ENCODE results near the gene HORMAD2. TPM values are rescaled to one million over a fixed set of nuclear protein-coding genes. Genes with fewer than 3 reads are reported as not detected.
"Not testable (repeated sequence)": the region's sequence is repeated elsewhere in the genome, so short reads cannot be mapped to it uniquely, and the experiment has no call there.

Gene HORMAD2
- total RNA-seq, 2 donors from 2014 or later: 6.9 TPM; not detected in 1

DNA sequence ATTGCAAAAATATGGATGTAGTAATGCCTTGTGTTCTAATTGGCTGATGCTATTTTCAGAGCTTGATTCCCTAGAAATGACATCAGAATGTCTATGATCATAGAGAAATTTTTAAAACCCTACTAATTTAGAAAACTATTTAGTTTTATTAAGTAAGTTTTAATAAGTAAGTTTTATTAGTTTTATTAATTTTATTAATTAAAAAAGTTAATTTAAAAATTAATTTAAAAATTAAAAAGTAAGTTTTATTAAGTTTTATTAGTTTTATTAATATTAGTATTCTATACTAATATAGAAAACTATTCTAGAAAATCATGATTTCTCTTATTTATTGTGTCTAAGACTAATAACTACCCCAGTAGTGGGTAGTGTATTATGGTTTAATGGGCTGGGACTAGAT is 8.2 kb downstream of the HORMAD2 start:
- Histone ChIP-seq H3K27me3 (replicated peaks; ENCODE audit: insufficient read depth) (no peaks in the 10 kb centered on the region), H3K9me3 (no peaks in the 10 kb centered on the region), H3K36me3 (no peaks in the 10 kb centered on the region), H3K4me1 (replicated peaks) (no peaks in the 10 kb centered on the region), H3K27ac (no peak overlapping the region), H3K4me3 (no peak overlapping the region)
- intact Hi-C loops (cut with DNase I): loop anchor here (5.0 kb wide), 1 partner anchor 456 kb away; no protein-coding TSS in a partner anchor
- TF ChIP-seq POLR2AphosphoS5 (IDR thresholded peaks at IDR 0.05) (no peak), POLR2A (IDR thresholded peaks at IDR 0.05) (no peak)
- TF ChIP-seq, protein P1, sequence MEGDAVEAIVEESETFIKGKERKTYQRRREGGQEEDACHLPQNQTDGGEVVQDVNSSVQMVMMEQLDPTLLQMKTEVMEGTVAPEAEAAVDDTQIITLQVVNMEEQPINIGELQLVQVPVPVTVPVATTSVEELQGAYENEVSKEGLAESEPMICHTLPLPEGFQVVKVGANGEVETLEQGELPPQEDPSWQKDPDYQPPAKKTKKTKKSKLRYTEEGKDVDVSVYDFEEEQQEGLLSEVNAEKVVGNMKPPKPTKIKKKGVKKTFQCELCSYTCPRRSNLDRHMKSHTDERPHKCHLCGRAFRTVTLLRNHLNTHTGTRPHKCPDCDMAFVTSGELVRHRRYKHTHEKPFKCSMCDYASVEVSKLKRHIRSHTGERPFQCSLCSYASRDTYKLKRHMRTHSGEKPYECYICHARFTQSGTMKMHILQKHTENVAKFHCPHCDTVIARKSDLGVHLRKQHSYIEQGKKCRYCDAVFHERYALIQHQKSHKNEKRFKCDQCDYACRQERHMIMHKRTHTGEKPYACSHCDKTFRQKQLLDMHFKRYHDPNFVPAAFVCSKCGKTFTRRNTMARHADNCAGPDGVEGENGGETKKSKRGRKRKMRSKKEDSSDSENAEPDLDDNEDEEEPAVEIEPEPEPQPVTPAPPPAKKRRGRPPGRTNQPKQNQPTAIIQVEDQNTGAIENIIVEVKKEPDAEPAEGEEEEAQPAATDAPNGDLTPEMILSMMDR (IDR thresholded peaks at IDR 0.05): no peak
- no peak for DNase-seq (ENCODE audit: low spot score)

DNA sequence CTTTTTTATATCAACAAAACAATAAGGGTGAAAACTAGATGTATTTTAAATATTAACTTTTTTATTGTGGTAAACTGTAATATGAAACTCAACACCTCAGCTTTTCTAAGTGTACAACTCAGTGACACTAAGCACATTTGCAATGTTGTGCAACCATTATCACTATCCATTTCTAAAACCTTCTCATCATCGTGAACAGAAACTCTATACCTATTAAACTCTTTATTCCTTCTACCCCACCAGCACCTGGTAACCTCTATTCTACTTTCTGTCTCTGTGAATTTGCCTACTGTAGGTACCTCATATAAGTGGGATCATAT is 9.4 kb downstream of the HORMAD2 start:
- intact Hi-C loops (cut with DNase I): loop anchor here (5.0 kb wide), 1 partner anchor 457 kb away; no protein-coding TSS in a partner anchor
- H3K27ac ChIP-seq: no peak overlapping the region

DNA sequence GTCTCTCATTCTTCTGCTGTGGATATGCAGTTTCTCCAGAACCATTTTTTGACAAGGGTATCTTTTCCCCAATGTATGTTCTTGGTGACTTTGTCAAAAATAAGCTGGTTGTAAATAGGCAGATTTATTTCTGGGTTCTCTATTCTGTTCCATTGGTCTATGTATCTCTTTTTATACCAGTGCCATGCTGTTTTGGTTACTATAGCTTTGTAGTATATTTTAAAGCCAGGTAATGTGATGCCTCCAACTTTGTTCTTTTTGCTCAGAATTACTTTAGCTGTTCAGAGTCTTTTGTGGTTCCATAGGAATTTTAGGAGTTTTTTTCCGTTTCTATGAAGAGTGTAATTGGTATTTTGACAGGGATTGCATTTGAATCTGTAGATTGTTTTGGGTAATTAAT is 12.4 kb downstream of the HORMAD2 start:
- H3K27me3 ChIP-seq (replicated peaks; ENCODE audit: insufficient read depth): no peaks in the 10 kb centered on the region
- DNase-seq (ENCODE audit: low spot score): no peak
- no peak overlapping the region for H3K27ac ChIP-seq
- intact Hi-C loops (cut with DNase I): no loop called here
- TF ChIP-seq POLR2A (IDR thresholded peaks at IDR 0.05): no peak
- TF ChIP-seq, protein P1 (IDR thresholded peaks at IDR 0.05): no peak
- no peaks in the 10 kb centered on the region for H3K9me3 ChIP-seq
- no peaks in the 10 kb centered on the region for H3K36me3 ChIP-seq
- no peak overlapping the region for H3K4me3 ChIP-seq
- H3K4me1 ChIP-seq (replicated peaks): no peaks in the 10 kb centered on the region
- WGBS: 86% methylated on average over 1 of the region's 1 CpG

More for the DNA sequence above, 9.4 kb downstream of the HORMAD2 start:
- 30% methylated on average over 1 of the region's 1 CpG for WGBS
- Histone ChIP-seq H3K36me3 (no peaks in the 10 kb centered on the region), H3K4me3 (no peak overlapping the region), H3K27me3 (replicated peaks; ENCODE audit: insufficient read depth) (no peaks in the 10 kb centered on the region), H3K9me3 (no peaks in the 10 kb centered on the region), H3K4me1 (replicated peaks) (no peaks in the 10 kb centered on the region)
- DNase-seq (ENCODE audit: low spot score): no peak
- TF ChIP-seq POLR2A (IDR thresholded peaks at IDR 0.05) (no peak), POLR2AphosphoS5 (IDR thresholded peaks at IDR 0.05) (no peak)
- TF ChIP-seq, protein P1 (IDR thresholded peaks at IDR 0.05): no peak

DNA sequence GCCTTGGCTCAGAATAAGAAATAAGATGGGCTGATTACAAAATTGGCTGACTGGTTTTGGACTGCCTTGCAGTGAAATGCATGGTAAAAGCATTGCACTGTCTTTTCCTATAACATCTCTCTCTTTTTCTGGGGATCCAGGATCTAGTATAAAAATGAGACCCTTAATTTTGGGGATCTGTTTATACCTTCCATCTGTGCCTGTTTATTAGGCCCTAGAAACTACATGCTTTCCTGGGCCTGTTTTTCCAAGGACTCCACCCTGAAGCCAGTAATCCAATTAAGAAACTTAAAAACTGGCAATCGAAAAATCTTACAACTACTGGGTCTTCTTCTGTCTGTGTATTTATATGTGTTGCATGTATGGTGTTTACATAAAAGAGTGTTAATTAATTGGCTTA is 14.5 kb downstream of the HORMAD2 start:
- H3K36me3 ChIP-seq: no peaks in the 10 kb centered on the region
- H3K4me3 ChIP-seq: no peak overlapping the region
- no peak overlapping the region for H3K27ac ChIP-seq
- 93% methylated on average over 1 of the region's 1 CpG for WGBS
- intact Hi-C loops (cut with DNase I): no loop called here
- H3K9me3 ChIP-seq: no peaks in the 10 kb centered on the region
- no peak for DNase-seq (ENCODE audit: low spot score)
- no peaks in the 10 kb centered on the region for H3K4me1 ChIP-seq (replicated peaks)
- H3K27me3 ChIP-seq (replicated peaks; ENCODE audit: insufficient read depth): no peaks in the 10 kb centered on the region
- TF ChIP-seq, protein P1 (IDR thresholded peaks at IDR 0.05): no peak
- no peak for TF ChIP-seq POLR2AphosphoS5 (IDR thresholded peaks at IDR 0.05)
- no peak for TF ChIP-seq POLR2A (IDR thresholded peaks at IDR 0.05)

DNA sequence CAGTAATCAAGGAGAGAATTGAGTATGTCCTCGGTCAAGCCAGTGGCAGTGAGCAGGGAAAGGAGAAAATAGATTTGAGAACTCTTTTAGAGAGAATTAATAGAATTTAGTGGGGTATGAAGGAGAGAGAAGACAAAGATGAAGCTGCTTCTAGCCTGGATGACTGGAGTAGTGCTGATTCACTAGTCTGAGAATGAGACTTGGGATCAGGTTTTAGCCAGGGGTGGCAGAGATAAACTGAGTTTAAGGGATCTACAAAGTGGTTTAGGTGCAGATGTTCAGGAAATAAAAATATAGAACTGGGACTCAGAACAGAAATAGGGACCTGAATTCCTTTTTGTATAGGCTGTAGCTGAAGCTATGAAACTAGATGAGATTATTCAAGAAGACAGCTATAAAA is 17.6 kb downstream of the HORMAD2 start:
- Histone ChIP-seq H3K27me3 (replicated peaks; ENCODE audit: insufficient read depth) (no peaks in the 10 kb centered on the region), H3K9me3 (no peaks in the 10 kb centered on the region), H3K27ac (no peak overlapping the region), H3K36me3 (no peaks in the 10 kb centered on the region), H3K4me1 (replicated peaks) (no peaks in the 10 kb centered on the region), H3K4me3 (no peak overlapping the region)
- TF ChIP-seq, protein P1 (IDR thresholded peaks at IDR 0.05): no peak
- TF ChIP-seq POLR2AphosphoS5 (IDR thresholded peaks at IDR 0.05) (no peak), POLR2A (IDR thresholded peaks at IDR 0.05) (no peak)
- intact Hi-C loops (cut with DNase I): no loop called here
- WGBS: 0% methylated on average over 1 of the region's 1 CpG
- DNase-seq (ENCODE audit: low spot score): no peak

DNA sequence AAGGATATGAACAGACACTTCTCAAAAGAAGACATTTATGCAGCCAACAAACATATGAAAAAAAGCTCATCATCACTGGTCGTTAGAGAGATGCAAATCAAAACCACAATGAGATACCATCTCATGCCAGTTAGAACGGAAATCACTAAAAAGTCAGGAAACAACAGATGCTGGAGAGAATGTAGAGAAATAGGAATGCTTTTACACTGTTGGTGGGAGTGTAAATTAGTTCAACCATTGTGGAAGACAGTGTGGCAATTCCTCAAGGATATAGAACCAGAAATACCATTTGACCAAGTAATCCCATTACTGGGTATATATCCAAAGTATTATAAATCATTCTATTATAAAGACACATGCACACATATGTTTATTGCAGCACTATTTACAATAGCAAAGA is 20.5 kb downstream of the HORMAD2 start:
- H3K4me1 ChIP-seq (replicated peaks); H3K27ac ChIP-seq; H3K27me3 ChIP-seq (replicated peaks; ENCODE audit: insufficient read depth); H3K9me3 ChIP-seq; H3K4me3 ChIP-seq; DNase-seq (ENCODE audit: low spot score); H3K36me3 ChIP-seq: not testable (repeated sequence)
- intact Hi-C loops (cut with DNase I): loop anchor here (10.0 kb wide), 1 partner anchor 384 kb away; no protein-coding TSS in a partner anchor
- WGBS: 29% methylated on average over 2 of the region's 2 CpGs

Measured in prostate gland (tissue), 2 donors.